ENCODE data around the gene UBA1. TPM values are rescaled to one million over a fixed set of nuclear protein-coding genes. Genes with fewer than 3 reads are reported as not detected.
A peak's percentile ranks its signal among the peaks of the same experiment; 100 is the strongest.

UBA1 gene
- total and polyA plus RNA-seq, 10 of the 15 experiments (the other 5 are each of a cell fraction or from before 2014, with no cell fraction given), result 60.4 to 314 (median 216) TPM

DNA sequence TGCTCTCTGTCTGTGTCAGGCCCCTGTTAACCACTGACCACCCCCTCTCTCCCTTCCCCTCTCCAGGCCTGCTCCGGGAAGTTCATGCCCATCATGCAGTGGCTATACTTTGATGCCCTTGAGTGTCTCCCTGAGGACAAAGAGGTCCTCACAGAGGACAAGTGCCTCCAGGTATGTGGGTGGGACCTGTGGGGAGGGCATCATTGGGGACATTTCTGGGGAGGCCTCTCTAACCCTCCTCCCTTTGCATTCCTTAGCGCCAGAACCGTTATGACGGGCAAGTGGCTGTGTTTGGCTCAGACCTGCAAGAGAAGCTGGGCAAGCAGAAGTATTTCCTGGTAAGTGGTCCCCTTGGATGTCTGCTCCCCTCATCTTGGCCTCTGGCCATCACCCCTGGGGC, 9.2 kb downstream of the UBA1 start (continued):
- TF ChIP-seq, protein P1, sequence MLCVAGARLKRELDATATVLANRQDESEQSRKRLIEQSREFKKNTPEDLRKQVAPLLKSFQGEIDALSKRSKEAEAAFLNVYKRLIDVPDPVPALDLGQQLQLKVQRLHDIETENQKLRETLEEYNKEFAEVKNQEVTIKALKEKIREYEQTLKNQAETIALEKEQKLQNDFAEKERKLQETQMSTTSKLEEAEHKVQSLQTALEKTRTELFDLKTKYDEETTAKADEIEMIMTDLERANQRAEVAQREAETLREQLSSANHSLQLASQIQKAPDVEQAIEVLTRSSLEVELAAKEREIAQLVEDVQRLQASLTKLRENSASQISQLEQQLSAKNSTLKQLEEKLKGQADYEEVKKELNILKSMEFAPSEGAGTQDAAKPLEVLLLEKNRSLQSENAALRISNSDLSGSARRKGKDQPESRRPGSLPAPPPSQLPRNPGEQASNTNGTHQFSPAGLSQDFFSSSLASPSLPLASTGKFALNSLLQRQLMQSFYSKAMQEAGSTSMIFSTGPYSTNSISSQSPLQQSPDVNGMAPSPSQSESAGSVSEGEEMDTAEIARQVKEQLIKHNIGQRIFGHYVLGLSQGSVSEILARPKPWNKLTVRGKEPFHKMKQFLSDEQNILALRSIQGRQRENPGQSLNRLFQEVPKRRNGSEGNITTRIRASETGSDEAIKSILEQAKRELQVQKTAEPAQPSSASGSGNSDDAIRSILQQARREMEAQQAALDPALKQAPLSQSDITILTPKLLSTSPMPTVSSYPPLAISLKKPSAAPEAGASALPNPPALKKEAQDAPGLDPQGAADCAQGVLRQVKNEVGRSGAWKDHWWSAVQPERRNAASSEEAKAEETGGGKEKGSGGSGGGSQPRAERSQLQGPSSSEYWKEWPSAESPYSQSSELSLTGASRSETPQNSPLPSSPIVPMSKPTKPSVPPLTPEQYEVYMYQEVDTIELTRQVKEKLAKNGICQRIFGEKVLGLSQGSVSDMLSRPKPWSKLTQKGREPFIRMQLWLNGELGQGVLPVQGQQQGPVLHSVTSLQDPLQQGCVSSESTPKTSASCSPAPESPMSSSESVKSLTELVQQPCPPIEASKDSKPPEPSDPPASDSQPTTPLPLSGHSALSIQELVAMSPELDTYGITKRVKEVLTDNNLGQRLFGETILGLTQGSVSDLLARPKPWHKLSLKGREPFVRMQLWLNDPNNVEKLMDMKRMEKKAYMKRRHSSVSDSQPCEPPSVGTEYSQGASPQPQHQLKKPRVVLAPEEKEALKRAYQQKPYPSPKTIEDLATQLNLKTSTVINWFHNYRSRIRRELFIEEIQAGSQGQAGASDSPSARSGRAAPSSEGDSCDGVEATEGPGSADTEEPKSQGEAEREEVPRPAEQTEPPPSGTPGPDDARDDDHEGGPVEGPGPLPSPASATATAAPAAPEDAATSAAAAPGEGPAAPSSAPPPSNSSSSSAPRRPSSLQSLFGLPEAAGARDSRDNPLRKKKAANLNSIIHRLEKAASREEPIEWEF (IDR thresholded peaks at IDR 0.05; ENCODE audit: insufficient replicate concordance, low read depth, low read length), result no peak
- TF ChIP-seq FOS (IDR thresholded peaks at IDR 0.05; ENCODE audit: borderline replicate concordance, extremely low read depth, insufficient read length) (no peak), RB1 (IDR thresholded peaks at IDR 0.05; ENCODE audit: borderline replicate concordance) (no peak)
- TF ChIP-seq, protein P2, sequence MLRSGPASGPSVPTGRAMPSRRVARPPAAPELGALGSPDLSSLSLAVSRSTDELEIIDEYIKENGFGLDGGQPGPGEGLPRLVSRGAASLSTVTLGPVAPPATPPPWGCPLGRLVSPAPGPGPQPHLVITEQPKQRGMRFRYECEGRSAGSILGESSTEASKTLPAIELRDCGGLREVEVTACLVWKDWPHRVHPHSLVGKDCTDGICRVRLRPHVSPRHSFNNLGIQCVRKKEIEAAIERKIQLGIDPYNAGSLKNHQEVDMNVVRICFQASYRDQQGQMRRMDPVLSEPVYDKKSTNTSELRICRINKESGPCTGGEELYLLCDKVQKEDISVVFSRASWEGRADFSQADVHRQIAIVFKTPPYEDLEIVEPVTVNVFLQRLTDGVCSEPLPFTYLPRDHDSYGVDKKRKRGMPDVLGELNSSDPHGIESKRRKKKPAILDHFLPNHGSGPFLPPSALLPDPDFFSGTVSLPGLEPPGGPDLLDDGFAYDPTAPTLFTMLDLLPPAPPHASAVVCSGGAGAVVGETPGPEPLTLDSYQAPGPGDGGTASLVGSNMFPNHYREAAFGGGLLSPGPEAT (IDR thresholded peaks at IDR 0.05; ENCODE audit: low read depth), result no peak

DNA sequence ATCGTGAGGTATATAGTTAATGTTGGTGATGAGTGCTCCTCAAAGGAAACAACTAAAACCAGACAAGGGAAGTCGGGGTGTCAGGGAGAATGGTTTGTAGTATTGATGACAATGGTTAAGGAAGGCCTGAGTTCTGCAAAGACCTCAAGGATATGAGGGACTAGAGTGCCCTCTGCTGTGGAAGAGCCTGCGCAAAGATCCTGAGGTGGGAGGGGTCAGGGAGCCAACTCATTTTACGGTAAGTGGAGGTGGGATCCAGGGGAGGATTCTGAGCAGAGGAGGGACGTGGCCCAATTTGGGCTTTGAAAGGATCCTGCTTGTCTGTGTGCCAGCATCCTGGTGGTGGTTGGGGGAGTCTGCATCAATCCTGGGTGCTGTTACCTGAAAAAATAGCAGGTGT, 11.3 kb downstream of the UBA1 start:
- ChIA-PET CTCF (interaction anchor here (0.9 kb wide), 1 partner anchor 179 kb away, joined by 3 read pairs; no protein-coding TSS in a partner anchor), POLR2A (no interaction called here), SMC1A (ENCODE audit: uncharacterized antibody, unreplicated experiment) (no interaction called here), RAD21 (ENCODE audit: unreplicated experiment) (no interaction called here)
- intact Hi-C loops (cut with micrococcal nuclease; ENCODE audit: unreplicated experiment) (no loop called here), in situ Hi-C loops (cut with MboI) (loop anchor here (25.0 kb wide), 1 partner anchor 1732 kb away; no protein-coding TSS in a partner anchor)
- BruUV-seq (replicated peaks), result no TSS peak
- Histone ChIP-seq H4K20me1 (ENCODE audit: control insufficient read depth, insufficient read depth) (no peaks in the 10 kb centered on the region), H3K9me3 (replicated peaks; ENCODE audit: control insufficient read depth, insufficient read depth, low read length) (no peaks in the 10 kb centered on the region), H3K36me3 (ENCODE audit: control insufficient read depth in 2 of 2, insufficient read depth in 2 of 2, low read length in 1 of 2) (peaks cover 48 to 71% of the 10 kb centered on the region in 2 experiments), H3K27ac (ENCODE audit: control insufficient read depth, insufficient read depth) (no peak overlapping the region), H3K4me3 (no peak overlapping the region), H3K79me2 (ENCODE audit: control insufficient read depth, insufficient read depth, low read length) (no peaks in the 10 kb centered on the region), H3K4me2 (ENCODE audit: control insufficient read depth, insufficient read depth) (no peak overlapping the region), H3K27me3 (replicated peaks in 1 of 2; ENCODE audit: control insufficient read depth in 2 of 2, insufficient read depth in 2 of 2, low read length in 1 of 2) (no peaks in the 10 kb centered on the region), H3K9ac (ENCODE audit: control insufficient read depth, insufficient read depth, low read length) (no peak overlapping the region), H2AFZ (ENCODE audit: control insufficient read depth, low read depth, low read length) (no peak overlapping the region), H3K4me1 (ENCODE audit: control insufficient read depth, insufficient read depth, low read length) (no peaks in the 10 kb centered on the region)
- DNase-seq (ENCODE audit: low read depth, low spot score), result no peak
- FAIRE-seq, result no peak
- ATAC-seq, result no peak
- 100% methylated on average over 5 of the region's 5 CpGs for WGBS (ENCODE audit: insufficient coverage, insufficient replicate concordance, low lambda C conversion rate, missing lambda C conversion rate)
- TF ChIP-seq, protein P3, sequence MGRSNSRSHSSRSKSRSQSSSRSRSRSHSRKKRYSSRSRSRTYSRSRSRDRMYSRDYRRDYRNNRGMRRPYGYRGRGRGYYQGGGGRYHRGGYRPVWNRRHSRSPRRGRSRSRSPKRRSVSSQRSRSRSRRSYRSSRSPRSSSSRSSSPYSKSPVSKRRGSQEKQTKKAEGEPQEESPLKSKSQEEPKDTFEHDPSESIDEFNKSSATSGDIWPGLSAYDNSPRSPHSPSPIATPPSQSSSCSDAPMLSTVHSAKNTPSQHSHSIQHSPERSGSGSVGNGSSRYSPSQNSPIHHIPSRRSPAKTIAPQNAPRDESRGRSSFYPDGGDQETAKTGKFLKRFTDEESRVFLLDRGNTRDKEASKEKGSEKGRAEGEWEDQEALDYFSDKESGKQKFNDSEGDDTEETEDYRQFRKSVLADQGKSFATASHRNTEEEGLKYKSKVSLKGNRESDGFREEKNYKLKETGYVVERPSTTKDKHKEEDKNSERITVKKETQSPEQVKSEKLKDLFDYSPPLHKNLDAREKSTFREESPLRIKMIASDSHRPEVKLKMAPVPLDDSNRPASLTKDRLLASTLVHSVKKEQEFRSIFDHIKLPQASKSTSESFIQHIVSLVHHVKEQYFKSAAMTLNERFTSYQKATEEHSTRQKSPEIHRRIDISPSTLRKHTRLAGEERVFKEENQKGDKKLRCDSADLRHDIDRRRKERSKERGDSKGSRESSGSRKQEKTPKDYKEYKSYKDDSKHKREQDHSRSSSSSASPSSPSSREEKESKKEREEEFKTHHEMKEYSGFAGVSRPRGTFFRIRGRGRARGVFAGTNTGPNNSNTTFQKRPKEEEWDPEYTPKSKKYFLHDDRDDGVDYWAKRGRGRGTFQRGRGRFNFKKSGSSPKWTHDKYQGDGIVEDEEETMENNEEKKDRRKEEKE (IDR thresholded peaks at IDR 0.05), result no peak
- TF ChIP-seq, protein P4, sequence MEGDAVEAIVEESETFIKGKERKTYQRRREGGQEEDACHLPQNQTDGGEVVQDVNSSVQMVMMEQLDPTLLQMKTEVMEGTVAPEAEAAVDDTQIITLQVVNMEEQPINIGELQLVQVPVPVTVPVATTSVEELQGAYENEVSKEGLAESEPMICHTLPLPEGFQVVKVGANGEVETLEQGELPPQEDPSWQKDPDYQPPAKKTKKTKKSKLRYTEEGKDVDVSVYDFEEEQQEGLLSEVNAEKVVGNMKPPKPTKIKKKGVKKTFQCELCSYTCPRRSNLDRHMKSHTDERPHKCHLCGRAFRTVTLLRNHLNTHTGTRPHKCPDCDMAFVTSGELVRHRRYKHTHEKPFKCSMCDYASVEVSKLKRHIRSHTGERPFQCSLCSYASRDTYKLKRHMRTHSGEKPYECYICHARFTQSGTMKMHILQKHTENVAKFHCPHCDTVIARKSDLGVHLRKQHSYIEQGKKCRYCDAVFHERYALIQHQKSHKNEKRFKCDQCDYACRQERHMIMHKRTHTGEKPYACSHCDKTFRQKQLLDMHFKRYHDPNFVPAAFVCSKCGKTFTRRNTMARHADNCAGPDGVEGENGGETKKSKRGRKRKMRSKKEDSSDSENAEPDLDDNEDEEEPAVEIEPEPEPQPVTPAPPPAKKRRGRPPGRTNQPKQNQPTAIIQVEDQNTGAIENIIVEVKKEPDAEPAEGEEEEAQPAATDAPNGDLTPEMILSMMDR (IDR thresholded peaks at IDR 0.05 in 2 of 3, conservative IDR thresholded peaks at IDR 0.05 in 1 of 3; ENCODE audit: control insufficient read depth in 2 of 3, extremely low read depth in 1 of 3, insufficient read depth in 1 of 3, low read depth in 3 of 3, low read length in 3 of 3), result 0 out of 6 replicates have a peak, but pooled peaks of 1 of the 3 experiments have one; percentile 2

Data from GM12878 (cell line).